ENCODE results near the gene DCTN4. TPM values are rescaled to one million over a fixed set of nuclear protein-coding genes. Genes with fewer than 3 reads are reported as not detected.

DCTN4 gene
- total and polyA plus RNA-seq, 9 of the 15 experiments (the other 6 are each of a cell fraction or from before 2014, with no cell fraction given), result 20.4 to 64.9 (median 49.9) TPM

GRCh38 chr5:150778517-150779396 lies 19.9 kb upstream of the DCTN4 start, which contains the start of gene SMIM3 (continued):
- TF ChIP-seq UBTF (IDR thresholded peaks at IDR 0.05; ENCODE audit: borderline replicate concordance in 1 of 2, low read depth in 2 of 2, low read length in 2 of 2), result peak; percentile 71 to 97; a peak in 2 of 4 replicates
- TF ChIP-seq FOXK2 (conservative IDR thresholded peaks at IDR 0.05 in 1 of 2, IDR thresholded peaks at IDR 0.05 in 1 of 2; ENCODE audit: low read depth in 2 of 2), result no peak
- peak; percentile 75 for TF ChIP-seq EGR1 (conservative IDR thresholded peaks at IDR 0.05)
- no peak for TF ChIP-seq ILK (tag; IDR thresholded peaks at IDR 0.05; ENCODE audit: borderline replicate concordance, low read depth)
- peak; percentile 28 for TF ChIP-seq SMAD1 (IDR thresholded peaks at IDR 0.05; ENCODE audit: low read depth, low read length, partially characterized antibody)
- TF ChIP-seq ZNF121 (CRISPR knock-in tag; conservative IDR thresholded peaks at IDR 0.05), result no peak
- TF ChIP-seq KLF16 (IDR thresholded peaks at IDR 0.05), result 0 out of 2 replicates have a peak, but pooled peaks have one; percentile 8
- TF ChIP-seq STAG1 (CRISPR knock-in tag; IDR thresholded peaks at IDR 0.05; ENCODE audit: borderline replicate concordance), result no peak
- no peak for TF ChIP-seq E2F4 (CRISPR knock-in tag; IDR thresholded peaks at IDR 0.05; ENCODE audit: low read depth)
- TF ChIP-seq ZC3H8 (IDR thresholded peaks at IDR 0.05), result 0 out of 2 replicates have a peak, but pooled peaks have one; percentile 28
- TF ChIP-seq TOE1 (IDR thresholded peaks at IDR 0.05; ENCODE audit: borderline replicate concordance), result peak; percentile 44; the same call in 1 of the 2 replicates
- no peak for TF ChIP-seq TOE1 (CRISPR knock-in tag; IDR thresholded peaks at IDR 0.05; ENCODE audit: borderline replicate concordance, low read depth)
- TF ChIP-seq CREM (IDR thresholded peaks at IDR 0.05; ENCODE audit: low read depth), result 0 out of 2 replicates have a peak, but pooled peaks have one; percentile 5
- peak; percentile 80; the same call in 1 of the 2 replicates for TF ChIP-seq REST (IDR thresholded peaks at IDR 0.05; ENCODE audit: borderline replicate concordance)
- 0 out of 2 replicates have a peak, but pooled peaks have one; percentile 17 for TF ChIP-seq REST (CRISPR knock-in tag; IDR thresholded peaks at IDR 0.05; ENCODE audit: low read depth)
- peak; percentile 23; the same call in 1 of the 2 replicates for TF ChIP-seq ZEB2 (IDR thresholded peaks at IDR 0.05)
